NCI-H1105 treated with DMSO at 0.1 percent for 48 hours (cell line): ENCODE results near the gene GABRB3.
"Not testable (repeated sequence)": the region's sequence is repeated elsewhere in the genome, so short reads cannot be mapped to it uniquely, and the experiment has no call there.

Experiments
- DNase-seq: peaks from one replicate; lab custom pipeline; 2025; lab: John Stamatoyannopoulos, UW

Gene GABRB3

GRCh38 chr15:26736502-26737248 is 36.2 kb downstream of the GABRB3 start:
- DNase-seq = no peak

GRCh38 chr15:26731965-26732364 is 40.9 kb downstream of the GABRB3 start:
- DNase-seq = no peak

- DNase-seq = no peak
Measured at GRCh38 chr15:26729581-26729980, 43.3 kb downstream of the GABRB3 start.

GRCh38 chr15:26729030-26729429 is 43.8 kb downstream of the GABRB3 start:
- DNase-seq = no peak

GRCh38 chr15:26724381-26725150 is 48.3 kb downstream of the GABRB3 start:
- no peak for DNase-seq

- DNase-seq = no peak
Measured at GRCh38 chr15:26722621-26723160, 50.2 kb downstream of the GABRB3 start.

GRCh38 chr15:26721232-26721967 is 51.5 kb downstream of the GABRB3 start:
- no peak for DNase-seq

- no peak for DNase-seq
Measured at GRCh38 chr15:26720546-26720945, 52.3 kb downstream of the GABRB3 start.

GRCh38 chr15:26719866-26720265 is 53.0 kb downstream of the GABRB3 start:
- not testable (repeated sequence) for DNase-seq

GRCh38 chr15:26716069-26716468 is 56.8 kb downstream of the GABRB3 start:
- no peak for DNase-seq

GRCh38 chr15:26713498-26713897 is 59.4 kb downstream of the GABRB3 start:
- DNase-seq = no peak

- no peak for DNase-seq
Measured at GRCh38 chr15:26712335-26712734, 60.5 kb downstream of the GABRB3 start.

GRCh38 chr15:26711445-26711844 is 61.4 kb downstream of the GABRB3 start:
- no peak for DNase-seq

GRCh38 chr15:26702381-26702780 is 70.5 kb downstream of the GABRB3 start:
- DNase-seq = peak; percentile 9

GRCh38 chr15:26698555-26698954 is 74.3 kb downstream of the GABRB3 start:
- no peak for DNase-seq

- no peak for DNase-seq
Measured at GRCh38 chr15:26697913-26698312, 75.0 kb downstream of the GABRB3 start.

GRCh38 chr15:26691249-26691648 is 81.6 kb downstream of the GABRB3 start:
- DNase-seq = no peak

- no peak for DNase-seq
Measured at GRCh38 chr15:26690778-26691177, 82.1 kb downstream of the GABRB3 start.

- DNase-seq = no peak
Measured at GRCh38 chr15:26689462-26689861, 83.4 kb downstream of the GABRB3 start.

GRCh38 chr15:26686547-26687187 is 86.2 kb downstream of the GABRB3 start:
- DNase-seq = no peak

- no peak for DNase-seq
Measured at GRCh38 chr15:26682598-26683164, 90.2 kb downstream of the GABRB3 start.

- DNase-seq = no peak
Measured at GRCh38 chr15:26679927-26680326, 92.9 kb downstream of the GABRB3 start.
